HCT116 (cell line): Measurements from ENCODE around the gene FHOD3. TPM values are rescaled to one million over a fixed set of nuclear protein-coding genes. Genes with fewer than 3 reads are reported as not detected.

Experiments used
- ATAC-seq: fragments of 200-7000 bp; cut with Tn5 transposase; 2 replicates; pipeline ENCODE4 v1.9.1; 2020; ENCODE audit warnings: mild to moderate bottlenecking, moderate library complexity
- BruUV-seq: library from RNA; stranded (reverse); fragments of 400-500 nt; replicated peaks from 2 replicates; lab custom pipeline; 2021; lab: Mats Ljungman, UMichigan
- CTCF ChIA-PET: fragments of 300-600 bp; sonication (Branson Sonifier 250); formaldehyde crosslinking; loops from one replicate; lab custom pipeline; 2021; ENCODE audit warnings: antibody characterized with exemption; lab: Charles Lee
- POLR2A ChIA-PET: fragments of 300-600, 350-600 bp; sonication (Branson Sonifier 250); formaldehyde crosslinking; loops from one replicate; lab custom pipeline; 2021; ENCODE audit warnings: antibody characterized with exemption; lab: Charles Lee
- RAD21 ChIA-PET, 2 experiments: fragments of 300-600 bp; sonication (Branson Sonifier 250); formaldehyde crosslinking; loops; one replicate each; lab custom pipeline; 2023; ENCODE audit warnings: low total read pairs in 2 of 2; ENCODE audit not compliant: uncharacterized antibody in 2 of 2, unreplicated experiment in 2 of 2, low non-redundant PET in 1 of 2; lab: Charles Lee
- DNase-seq: peaks from one replicate; pipeline ENCODE4 v3.0.0-alpha.2; 2010; ENCODE audit warnings: low read depth, low spot score
- H2AFZ ChIP-seq: fragments of 200-600 bp; shearing (Covaris generic), sonication (generic); 2 replicates; pipeline ENCODE4 v1.6.1; 2017; ENCODE audit warnings: low read depth, mixed run types, mixed read lengths, antibody characterized with exemption, low read length; ENCODE audit not compliant: poor library complexity, severe bottlenecking
- H3K27ac ChIP-seq: 2 replicates; pipeline ENCODE4 v1.5.1; 2012; ENCODE audit warnings: low read depth, low read length
- H3K27me3 ChIP-seq: fragments of 200-600 bp; sonication (generic); 2 replicates; pipeline ENCODE4 v1.6.1; 2016; ENCODE audit warnings: mixed run types, low read length, mixed read lengths; ENCODE audit not compliant: insufficient read depth
- H3K36me3 ChIP-seq, 2 experiments: fragments of 200-500 bp in 1 of 2; fragments of 200-600 bp in 1 of 2; sonication (Bioruptor generic) in 1 of 2; sonication (generic) in 1 of 2; 2 replicates each; pipeline versions ENCODE4 v1.5.1 to v1.6.1; 2014 to 2016; ENCODE audit warnings: low read length in 2 of 2, inconsistent platforms in 1 of 2, mixed read lengths in 1 of 2, mixed run types in 1 of 2; ENCODE audit not compliant: insufficient read depth in 2 of 2, control insufficient read depth in 1 of 2
- H3K4me1 ChIP-seq, 2 experiments: fragments of 200-600 bp in 1 of 2; sonication (generic) in 1 of 2; 2 replicates each; pipeline versions ENCODE4 v1.5.1 to v1.6.1; 2012 to 2017; ENCODE audit warnings: low read length in 2 of 2, inconsistent platforms in 1 of 2, mild to moderate bottlenecking in 1 of 2, mixed read lengths in 1 of 2, mixed run types in 1 of 2, moderate library complexity in 1 of 2; ENCODE audit not compliant: insufficient read depth in 2 of 2, control insufficient read depth in 1 of 2
- H3K4me2 ChIP-seq: fragments of 200-600 bp; sonication (generic); 2 replicates; pipeline ENCODE4 v1.6.1; 2017; ENCODE audit warnings: mixed run types, low read length, mixed read lengths
- H3K4me3 ChIP-seq, 2 experiments: fragments of 200-600 bp in 1 of 2; sonication (generic) in 1 of 2; replicated peaks in 1 of 2; 2 replicates each; pipeline ENCODE4 v1.5.1; 2011 to 2016; ENCODE audit warnings: low read length in 2 of 2, control low read depth in 1 of 2, low read depth in 1 of 2, mild to moderate bottlenecking in 1 of 2, mixed read lengths in 1 of 2, mixed run types in 1 of 2
- H3K79me2 ChIP-seq: fragments of 200-600 bp; sonication (generic); 2 replicates; pipeline ENCODE4 v1.6.1; 2017; ENCODE audit warnings: mild to moderate bottlenecking, mixed run types, low read length, moderate library complexity, mixed read lengths; ENCODE audit not compliant: insufficient read depth
- H3K9ac ChIP-seq: fragments of 200-600 bp; sonication (generic); 2 replicates; pipeline ENCODE4 v1.6.1; 2016; ENCODE audit warnings: low read length, mixed read lengths
- H3K9me2 ChIP-seq: fragments of 200-600 bp; sonication (generic), shearing (Covaris generic); 2 replicates; pipeline ENCODE4 v1.6.1; 2017; ENCODE audit warnings: mixed run types, mild to moderate bottlenecking, moderate library complexity; ENCODE audit not compliant: insufficient read depth
- H3K9me3 ChIP-seq, 2 experiments: fragments of 200-500 bp in 1 of 2; fragments of 200-600 bp in 1 of 2; sonication (Bioruptor generic) in 1 of 2; sonication (generic) in 1 of 2; 2 replicates each; pipeline ENCODE4 v1.6.1; 2014 to 2017; ENCODE audit warnings: low read length in 2 of 2, mixed read lengths in 2 of 2, inconsistent platforms in 1 of 2, low read depth in 1 of 2, mild to moderate bottlenecking in 1 of 2, mixed run types in 1 of 2, moderate library complexity in 1 of 2; ENCODE audit not compliant: control insufficient read depth in 1 of 2, insufficient read depth in 1 of 2
- H4K20me1 ChIP-seq: fragments of 200-600 bp; sonication (generic), shearing (Covaris generic); 2 replicates; pipeline ENCODE4 v1.6.1; 2017; ENCODE audit warnings: mixed run types, mild to moderate bottlenecking, moderate library complexity; ENCODE audit not compliant: insufficient read depth
- ATF3 ChIP-seq: IDR thresholded peaks from 2 replicates; pipeline ENCODE4 v1.6.1; 2012
- EGR1 ChIP-seq: IDR thresholded peaks from 2 replicates; pipeline ENCODE4 v1.6.1; 2012; ENCODE audit warnings: low read depth
- ELF1 ChIP-seq: IDR thresholded peaks from 2 replicates; pipeline ENCODE4 v1.6.1; 2012; ENCODE audit warnings: low read depth, borderline replicate concordance
- EZH2 ChIP-seq: fragments of 200-600 bp; sonication (generic); IDR thresholded peaks from 2 replicates; pipeline ENCODE4 v1.6.1; 2017; ENCODE audit warnings: antibody characterized with exemption, mixed run types
- EZH2phosphoT487 ChIP-seq: fragments of 200-600 bp; IDR thresholded peaks from 2 replicates; pipeline ENCODE4 v1.6.1; 2018; ENCODE audit warnings: antibody characterized with exemption, borderline replicate concordance
- FOSL1 ChIP-seq: IDR thresholded peaks from 2 replicates; pipeline ENCODE4 v1.6.1; 2012; ENCODE audit warnings: low read depth
- JUND ChIP-seq: IDR thresholded peaks from 2 replicates; pipeline ENCODE4 v1.6.1; 2012
- MAX ChIP-seq: IDR thresholded peaks from 2 replicates; pipeline ENCODE4 v1.6.1; 2012
- POLR2AphosphoS5 ChIP-seq: IDR thresholded peaks from 2 replicates; pipeline ENCODE4 v1.6.1; 2011; ENCODE audit warnings: mild to moderate bottlenecking, low read depth, low read length, moderate library complexity
- REST ChIP-seq: IDR thresholded peaks from 2 replicates; pipeline ENCODE4 v1.6.1; 2012; ENCODE audit warnings: low read depth
- SIN3A ChIP-seq: IDR thresholded peaks from 2 replicates; pipeline ENCODE4 v1.6.1; 2012; ENCODE audit warnings: low read depth
- SRF ChIP-seq: IDR thresholded peaks from 2 replicates; pipeline ENCODE4 v1.6.1; 2012; ENCODE audit warnings: low read depth
- TCF7L2 ChIP-seq: IDR thresholded peaks from 2 replicates; pipeline ENCODE4 v1.7.0; 2011; ENCODE audit warnings: borderline replicate concordance, inconsistent platforms; ENCODE audit not compliant: insufficient read depth, insufficient read length; ENCODE audit errors: extremely low read depth
- intact Hi-C: fragments of 100-400 bp; cut with micrococcal nuclease; formaldehyde crosslinking; loops from 2 replicates; pipeline ENCODE4 v1.10.0; 2022
- total RNA-seq: library from RNA; stranded (reverse); gene quantifications from one replicate; pipeline ENCODE4 v1.2.1, GENCODE V29; 2021; ENCODE audit not compliant: unreplicated experiment

The FHOD3 gene
- total RNA-seq, 1 experiment from 2014 or later = 4.0 TPM

GRCh38 chr18:36459203-36459602, 161.7 kb downstream of the FHOD3 start:
- H2AFZ ChIP-seq = no peak overlapping the region
- H3K4me1 ChIP-seq = no peaks in the 10 kb centered on the region
- no peaks in the 10 kb centered on the region for H3K9me2 ChIP-seq
- BruUV-seq = no TSS peak
- H3K27ac ChIP-seq = no peak overlapping the region
- no peaks in the 10 kb centered on the region; the same call in 1 of the 2 replicates for H3K27me3 ChIP-seq
- H3K4me3 ChIP-seq = no peak overlapping the region
- H3K36me3 ChIP-seq = no peaks in the 10 kb centered on the region
- H3K9ac ChIP-seq = no peak overlapping the region
- H4K20me1 ChIP-seq = no peaks in the 10 kb centered on the region
- no peak for ATAC-seq
- no peak for TF ChIP-seq ELF1
- TF ChIP-seq ATF3 = no peak
- TF ChIP-seq JUND = no peak
- no peak for TF ChIP-seq SRF
- TF ChIP-seq EZH2phosphoT487 = no peak
- TF ChIP-seq POLR2AphosphoS5 = no peak
- TF ChIP-seq SIN3A = no peak
- no peak overlapping the region for H3K4me2 ChIP-seq
- ChIA-PET RAD21 (no interaction called here), POLR2A (no interaction called here), CTCF (interaction anchor here (0.7 to 1.0 kb wide), 2 partner anchors 229 to 281 kb away, joined by 3 read pairs; no protein-coding TSS in a partner anchor)
- DNase-seq = no peak
- no peaks in the 10 kb centered on the region for H3K9me3 ChIP-seq
- intact Hi-C loops = no loop called here
- H3K79me2 ChIP-seq = no peaks in the 10 kb centered on the region

GRCh38 chr18:36459786-36460185, 162.3 kb downstream of the FHOD3 start:
- no peaks in the 10 kb centered on the region for H3K79me2 ChIP-seq
- H3K9me2 ChIP-seq = no peaks in the 10 kb centered on the region
- H3K36me3 ChIP-seq = no peaks in the 10 kb centered on the region
- CTCF ChIA-PET = interaction anchor here (1.0 kb wide), 1 partner anchor 228 kb away, joined by 3 read pairs; no protein-coding TSS in a partner anchor
- no peak overlapping the region for H2AFZ ChIP-seq
- H3K27ac ChIP-seq = no peak overlapping the region
- H4K20me1 ChIP-seq = no peaks in the 10 kb centered on the region
- TF ChIP-seq TCF7L2 (no peak), REST (no peak), MAX (no peak), FOSL1 (no peak), JUND (no peak), EGR1 (no peak), EZH2 (no peak), POLR2AphosphoS5 (no peak), SRF (no peak), ELF1 (no peak)
- TF ChIP-seq, all 23 proteins: peak for 0
- no peak overlapping the region for H3K4me2 ChIP-seq
- intact Hi-C loops = no loop called here
- no peak overlapping the region for H3K4me3 ChIP-seq
- ChIA-PET RAD21 (no interaction called here), POLR2A (no interaction called here)
- H3K9ac ChIP-seq = no peak overlapping the region
- no TSS peak for BruUV-seq
- no peaks in the 10 kb centered on the region for H3K4me1 ChIP-seq
- ATAC-seq (no peak), DNase-seq (no peak)
- no peaks in the 10 kb centered on the region; the same call in 1 of the 2 replicates for H3K27me3 ChIP-seq
- H3K9me3 ChIP-seq = no peaks in the 10 kb centered on the region
